NCI-H1930 (cell line): ENCODE results near the gene DNAH10.
"Not testable (repeated sequence)": the region's sequence is repeated elsewhere in the genome, so short reads cannot be mapped to it uniquely, and the experiment has no call there.

Source experiments
- DNase-seq, 2 experiments: peaks; one replicate each; lab custom pipeline; 2025; lab: John Stamatoyannopoulos, UW

The DNAH10 gene

DNA sequence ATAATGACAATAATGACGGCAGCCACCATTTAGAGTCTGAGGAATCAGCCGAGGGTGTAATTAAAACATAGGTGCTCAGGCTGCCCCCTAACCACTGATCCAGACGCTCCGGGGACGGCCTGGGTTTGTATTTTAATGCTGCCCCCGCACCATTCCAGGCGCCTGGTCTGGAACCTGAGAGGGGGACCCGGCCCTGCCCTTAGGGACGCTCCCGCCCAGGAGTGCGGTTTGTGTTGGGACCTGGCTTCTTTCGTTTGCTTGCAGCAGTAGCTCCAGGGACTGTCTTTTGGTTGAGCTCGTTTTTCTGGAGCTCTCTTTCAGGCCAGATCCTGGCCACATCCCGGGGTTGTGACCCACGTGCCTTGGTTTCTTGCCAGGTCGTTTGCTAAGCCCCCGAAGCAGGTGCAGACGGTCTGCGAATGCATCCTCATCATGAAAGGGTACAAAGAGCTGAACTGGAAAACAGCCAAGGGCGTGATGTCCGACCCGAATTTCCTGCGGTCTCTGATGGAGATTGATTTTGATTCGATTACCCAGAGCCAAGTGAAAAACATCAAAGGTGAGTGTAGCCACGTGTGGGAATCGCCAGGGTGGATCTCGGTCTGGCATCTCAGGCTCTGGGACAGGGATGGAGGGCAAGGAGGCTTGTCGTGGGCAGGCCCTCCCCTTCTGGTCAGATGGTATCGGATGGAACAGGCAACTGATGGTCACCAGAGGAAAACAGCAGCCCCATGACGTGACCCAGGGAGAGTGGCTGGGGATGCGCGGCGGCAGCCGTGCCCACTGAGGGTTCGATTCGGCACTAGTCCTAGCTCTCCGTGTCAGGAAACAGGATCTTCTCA lies 147.0 kb downstream of the DNAH10 start:
- no peak for DNase-seq

- no peak for DNase-seq
Observed at GRCh38 chr12:123910057-123910456, 148.0 kb downstream of the DNAH10 start.

DNA sequence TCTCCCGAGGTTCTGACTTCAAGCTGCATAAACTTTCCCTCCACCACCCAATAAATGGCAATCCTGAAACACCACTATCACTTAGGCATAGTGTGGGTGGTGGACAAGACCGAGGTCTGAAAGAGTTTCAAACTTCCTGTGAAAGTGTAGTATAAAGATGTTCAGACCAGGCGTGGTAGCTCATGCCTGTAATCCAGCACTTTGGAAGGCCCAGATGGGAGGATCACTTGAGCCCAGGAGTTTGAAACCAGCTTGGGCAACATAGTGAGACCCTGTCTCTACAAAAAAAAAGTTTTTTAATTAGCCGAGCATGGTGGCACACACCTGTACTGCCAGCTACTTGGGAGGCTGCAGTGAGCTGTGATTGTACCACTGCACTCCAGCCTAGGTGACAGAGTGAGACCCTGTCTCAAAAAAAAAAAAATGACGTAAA lies 148.7 kb downstream of the DNAH10 start:
- no peak for DNase-seq

DNA sequence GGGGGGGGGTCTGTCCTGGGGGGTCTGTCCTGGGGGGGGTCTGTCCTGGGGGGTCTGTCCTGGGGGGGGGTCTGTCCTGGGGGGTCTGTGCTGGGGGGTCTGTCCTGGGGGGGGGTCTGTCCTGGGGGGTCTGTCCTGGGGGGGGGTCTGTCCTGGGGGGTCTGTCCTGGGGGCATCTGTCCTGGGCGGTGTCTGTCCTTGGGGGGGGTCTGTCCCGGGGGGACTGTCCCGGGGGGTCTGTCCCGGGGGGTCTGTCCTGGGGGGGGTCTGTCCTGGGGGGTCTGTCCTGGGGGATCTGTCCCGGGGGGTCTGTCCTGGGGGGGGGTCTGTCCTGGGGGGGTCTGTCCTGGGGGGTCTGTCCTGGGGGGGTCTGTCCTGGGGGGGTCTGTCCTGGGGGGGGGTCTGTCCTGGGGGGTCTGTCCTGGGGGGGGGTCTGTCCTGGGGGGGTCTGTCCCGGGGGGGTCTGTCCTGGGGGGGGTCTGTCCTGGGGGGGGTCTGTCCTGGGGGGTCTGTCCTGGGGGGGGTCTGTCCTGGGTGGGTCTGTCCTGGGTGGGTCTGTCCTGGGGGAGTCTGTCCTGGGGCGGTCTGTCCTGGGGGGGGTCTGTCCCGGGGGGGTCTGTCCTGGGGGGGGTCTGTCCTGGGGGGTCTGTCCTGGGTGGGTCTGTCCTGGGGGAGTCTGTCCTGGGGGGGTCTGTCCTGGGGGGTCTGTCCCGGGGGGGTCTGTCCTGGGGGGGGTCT lies 149.7 kb downstream of the DNAH10 start:
- DNase-seq, result not testable (repeated sequence)

DNA sequence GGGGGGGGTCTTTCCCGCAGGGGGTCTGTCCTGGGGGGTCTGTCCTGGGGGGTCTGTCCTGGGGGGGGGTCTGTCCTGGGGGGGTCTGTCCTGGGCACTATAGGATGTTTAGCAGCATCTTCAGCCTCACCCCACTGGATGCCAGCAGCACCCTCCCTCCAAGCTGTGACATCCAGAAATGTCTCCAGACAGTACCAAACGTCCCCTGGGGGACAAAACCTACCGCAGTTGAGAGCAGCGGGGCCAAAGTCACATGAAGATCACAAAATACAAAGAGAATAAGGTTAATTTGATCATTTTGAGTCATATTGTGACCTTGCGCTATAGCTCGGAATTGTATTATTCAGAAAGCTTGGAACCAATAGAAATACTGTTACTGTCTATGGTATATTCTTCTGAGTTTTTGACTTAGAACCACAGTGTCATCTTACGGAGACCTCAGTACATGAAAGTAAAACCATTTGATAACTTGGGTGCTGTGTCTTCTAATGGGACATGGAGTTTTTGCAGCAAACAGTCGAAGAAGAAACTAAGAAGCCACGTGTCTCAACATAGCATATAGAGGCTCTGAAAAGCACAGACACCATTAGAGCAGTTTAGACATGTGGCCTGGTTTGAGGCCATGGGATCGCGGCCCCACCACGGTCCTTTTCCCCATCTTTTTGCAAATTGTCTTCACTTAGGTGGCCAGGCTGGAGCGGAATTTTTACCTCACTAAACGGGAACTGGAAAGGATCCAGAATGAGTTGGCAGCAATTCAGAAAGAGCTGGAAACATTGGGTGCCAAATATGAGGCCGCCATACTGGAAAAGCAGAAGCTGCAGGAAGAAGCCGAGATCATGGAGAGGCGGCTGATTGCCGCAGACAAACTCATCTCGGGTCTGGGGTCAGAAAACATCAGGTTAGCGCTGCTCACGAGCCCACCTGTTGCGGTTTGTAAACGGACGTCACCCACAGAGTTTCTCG lies 150.6 kb downstream of the DNAH10 start:
- DNase-seq, result no peak

- no peak for DNase-seq
Observed at GRCh38 chr12:123914726-123915333, 152.7 kb downstream of the DNAH10 start.

- DNase-seq, result no peak
Observed at GRCh38 chr12:123916729-123917128, 154.6 kb downstream of the DNAH10 start.

GRCh38 chr12:123917337-123917850 lies 155.3 kb downstream of the DNAH10 start:
- no peak for DNase-seq

DNA sequence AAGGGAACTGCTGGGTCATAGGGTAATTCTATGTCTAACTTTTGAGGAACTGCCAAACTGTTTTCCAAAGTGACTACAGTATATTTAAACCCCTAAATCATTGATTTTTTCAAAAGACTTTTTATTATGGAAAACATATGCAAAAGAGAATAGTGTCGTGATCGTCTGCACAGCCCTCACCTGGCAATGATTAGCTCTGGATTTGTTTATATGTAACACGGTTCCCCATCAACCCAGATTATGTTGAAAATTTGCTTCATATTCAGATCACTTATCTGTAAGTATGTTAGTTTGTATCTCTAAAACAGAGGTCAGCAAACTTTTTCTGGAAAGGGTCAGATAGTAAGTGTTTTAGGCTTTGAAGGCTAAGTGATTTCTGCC lies 157.9 kb downstream of the DNAH10 start:
- DNase-seq, result no peak

DNA sequence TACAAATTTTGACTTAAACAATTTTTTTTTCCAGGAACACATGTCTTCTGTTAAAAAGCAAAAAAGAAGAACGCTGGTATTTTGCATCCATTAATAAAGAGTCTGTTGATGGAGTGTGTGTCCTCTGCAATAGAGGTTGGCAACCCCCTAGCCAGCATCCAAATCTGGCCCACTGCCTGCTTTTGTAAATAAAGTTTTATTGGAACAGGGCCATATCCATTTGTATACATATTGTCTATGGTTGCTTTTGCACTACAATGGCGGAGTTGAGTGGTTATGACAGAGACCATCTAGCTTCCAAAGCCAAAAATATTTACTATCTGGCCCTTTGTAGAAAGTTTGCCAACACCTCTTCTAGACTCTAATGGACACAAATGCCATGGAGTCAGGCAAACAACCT lies 160.9 kb downstream of the DNAH10 start:
- no peak for DNase-seq

GRCh38 chr12:123923927-123924326 lies 161.8 kb downstream of the DNAH10 start:
- DNase-seq, result no peak

- DNase-seq, result no peak
Observed at GRCh38 chr12:123924539-123924938, 162.4 kb downstream of the DNAH10 start.

- DNase-seq, result no peak
Observed at GRCh38 chr12:123928274-123928865, 166.3 kb downstream of the DNAH10 start.

- no peak for DNase-seq
Observed at GRCh38 chr12:123928897-123929296, 166.8 kb downstream of the DNAH10 start.

DNA sequence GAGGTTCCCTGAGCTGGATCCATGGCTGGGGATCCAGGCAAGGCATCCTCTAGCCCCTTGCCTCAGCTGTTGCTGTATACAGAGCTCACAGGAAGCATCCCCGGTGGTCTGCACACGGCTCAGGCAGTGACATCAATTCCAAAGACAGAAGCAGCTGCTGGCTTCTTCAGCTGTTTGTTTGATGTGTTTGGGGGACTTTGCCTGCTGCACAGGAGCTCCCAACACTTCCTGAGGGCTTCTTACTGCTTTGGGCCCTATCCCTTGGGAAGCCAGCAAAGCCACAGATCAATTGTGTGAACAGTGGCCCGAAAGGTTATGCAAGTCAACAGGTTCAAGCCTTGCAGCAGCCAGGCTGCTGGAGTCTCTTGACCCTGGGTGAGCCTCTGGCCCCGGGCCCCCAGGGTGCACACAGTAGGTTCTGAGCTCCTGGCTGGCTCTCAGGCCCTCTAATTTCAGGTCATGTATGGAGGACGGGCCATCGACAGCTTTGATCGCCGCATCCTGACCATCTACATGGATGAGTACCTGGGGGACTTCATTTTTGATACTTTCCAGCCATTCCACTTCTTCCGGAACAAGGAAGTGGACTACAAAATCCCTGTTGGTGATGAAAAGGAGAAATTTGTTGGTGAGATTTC lies 168.0 kb downstream of the DNAH10 start:
- DNase-seq, result no peak

GRCh38 chr12:123931686-123932321 lies 169.7 kb downstream of the DNAH10 start:
- DNase-seq, result no peak

DNA sequence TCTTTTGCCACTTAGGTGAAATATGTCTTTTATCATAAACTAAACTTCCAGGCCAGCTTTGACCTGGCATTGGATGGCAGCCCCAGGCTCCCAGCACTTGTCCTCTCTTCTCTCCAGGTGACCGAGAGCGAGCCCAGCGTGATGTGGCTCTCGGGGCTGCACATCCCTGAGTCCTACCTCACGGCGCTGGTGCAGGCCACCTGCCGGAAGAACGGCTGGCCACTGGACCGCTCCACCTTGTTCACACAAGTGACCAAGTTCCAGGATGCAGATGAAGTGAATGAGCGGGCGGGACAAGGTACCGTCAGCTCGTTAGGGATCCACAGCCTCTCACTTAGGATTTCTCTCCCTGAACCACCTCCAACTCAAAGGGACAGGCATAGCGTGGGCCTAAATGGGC lies 171.1 kb downstream of the DNAH10 start:
- DNase-seq, result no peak

DNA sequence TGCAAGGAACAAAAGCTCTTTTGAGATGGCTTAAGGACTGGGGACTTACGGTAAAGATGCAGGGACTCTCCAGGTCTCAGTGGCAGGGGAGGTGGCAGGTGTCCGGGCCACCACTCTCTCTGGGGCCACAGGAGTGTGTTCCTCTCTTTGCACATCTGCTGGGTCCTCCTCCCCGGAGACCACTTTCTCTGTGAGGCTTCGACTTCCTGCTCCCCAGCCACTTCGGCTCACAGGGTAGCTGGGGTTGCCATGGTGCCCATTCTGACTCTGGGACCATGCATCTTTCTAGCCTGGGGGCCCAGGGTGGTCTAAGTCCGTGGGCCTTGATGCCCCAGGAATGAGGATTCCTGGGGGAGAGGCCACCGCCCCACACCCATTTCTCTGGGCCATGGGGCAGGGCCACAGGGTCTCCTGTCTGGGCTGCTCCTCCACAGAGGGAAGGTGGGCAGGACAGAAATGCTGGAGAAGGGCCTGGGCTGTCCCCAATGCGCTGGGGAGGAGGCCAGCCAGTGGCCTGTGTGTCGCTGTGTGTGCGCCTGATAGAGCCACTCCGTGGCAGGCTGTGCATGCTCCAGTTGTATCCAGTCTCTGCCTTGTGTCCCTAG lies 172.0 kb downstream of the DNAH10 start:
- no peak for DNase-seq

- no peak for DNase-seq
Observed at GRCh38 chr12:123934829-123935228, 172.7 kb downstream of the DNAH10 start.

- DNase-seq, result no peak
Observed at GRCh38 chr12:123935956-123936355, 173.9 kb downstream of the DNAH10 start.
